Measurements from ENCODE around the gene CNNM3.
"Not testable (repeated sequence)": the region's sequence is repeated elsewhere in the genome, so short reads cannot be mapped to it uniquely, and the experiment has no call there.

Gene CNNM3

GRCh38 chr2:96801786-96802595, 14.1 kb upstream of the CNNM3 start:
- no peak overlapping the region for H2AFZ ChIP-seq (ENCODE audit: low read depth, low read length)
- peaks cover 4% of the 10 kb centered on the region for H3K36me3 ChIP-seq (replicated peaks; ENCODE audit: low read depth, low read length)
- no peaks in the 10 kb centered on the region for H3K27me3 ChIP-seq (ENCODE audit: low read depth, low read length)
- TF ChIP-seq EZH2phosphoT487 (IDR thresholded peaks at IDR 0.05; ENCODE audit: low read depth) (no peak), CTCF (IDR thresholded peaks at IDR 0.05; ENCODE audit: low read depth, low read length) (no peak)
- H3K27ac ChIP-seq (ENCODE audit: low read length) = no peak overlapping the region
- H3K9me3 ChIP-seq (ENCODE audit: insufficient read depth, low read length) = no peaks in the 10 kb centered on the region
- no peaks in the 10 kb centered on the region for H4K20me1 ChIP-seq (ENCODE audit: insufficient read depth, low read length)
- no peaks in the 10 kb centered on the region for H3K79me2 ChIP-seq (ENCODE audit: low read length)
- H3K4me3 ChIP-seq (ENCODE audit: low read length) = no peak overlapping the region
- no peak overlapping the region for H3K4me2 ChIP-seq (ENCODE audit: low read length)
- no peak overlapping the region for H3K9ac ChIP-seq (ENCODE audit: low read length)
- peaks cover 7% of the 10 kb centered on the region; the same call in 1 of the 2 replicates for H3K4me1 ChIP-seq (ENCODE audit: low read length)

DNA sequence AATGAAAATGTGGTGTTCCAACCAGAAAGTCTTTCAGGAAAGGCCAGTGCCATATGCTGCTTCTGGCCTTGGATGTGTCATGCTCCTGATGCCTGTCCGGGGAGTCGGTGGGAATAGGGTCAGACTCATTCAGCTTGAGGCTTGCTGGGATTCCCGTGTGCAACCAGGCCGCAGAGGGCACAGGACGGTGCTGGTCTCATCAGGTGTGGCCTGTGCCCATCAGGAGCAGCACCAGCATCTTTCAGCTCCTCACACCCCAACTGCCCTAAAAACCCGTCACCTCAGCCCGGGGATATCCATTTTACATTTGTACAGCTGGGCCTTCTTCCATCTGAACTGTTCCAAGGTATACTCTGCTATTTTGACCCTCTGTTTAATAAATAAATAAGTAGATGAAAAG, 13.3 kb upstream of the CNNM3 start:
- Histone ChIP-seq H3K4me3 (ENCODE audit: low read length) (no peak overlapping the region), H3K79me2 (ENCODE audit: low read length) (no peaks in the 10 kb centered on the region), H3K27ac (ENCODE audit: low read length) (no peak overlapping the region), H3K9ac (ENCODE audit: low read length) (no peak overlapping the region), H3K4me1 (ENCODE audit: low read length) (peaks cover 7% of the 10 kb centered on the region; the same call in 1 of the 2 replicates), H3K27me3 (ENCODE audit: low read depth, low read length) (no peaks in the 10 kb centered on the region), H3K4me2 (ENCODE audit: low read length) (no peak overlapping the region), H2AFZ (ENCODE audit: low read depth, low read length) (no peak overlapping the region), H4K20me1 (ENCODE audit: insufficient read depth, low read length) (no peaks in the 10 kb centered on the region), H3K9me3 (ENCODE audit: insufficient read depth, low read length) (no peaks in the 10 kb centered on the region), H3K36me3 (replicated peaks; ENCODE audit: low read depth, low read length) (peaks cover 4% of the 10 kb centered on the region)
- TF ChIP-seq EZH2phosphoT487 (IDR thresholded peaks at IDR 0.05; ENCODE audit: low read depth) (no peak), CTCF (IDR thresholded peaks at IDR 0.05; ENCODE audit: low read depth, low read length) (no peak)

DNA sequence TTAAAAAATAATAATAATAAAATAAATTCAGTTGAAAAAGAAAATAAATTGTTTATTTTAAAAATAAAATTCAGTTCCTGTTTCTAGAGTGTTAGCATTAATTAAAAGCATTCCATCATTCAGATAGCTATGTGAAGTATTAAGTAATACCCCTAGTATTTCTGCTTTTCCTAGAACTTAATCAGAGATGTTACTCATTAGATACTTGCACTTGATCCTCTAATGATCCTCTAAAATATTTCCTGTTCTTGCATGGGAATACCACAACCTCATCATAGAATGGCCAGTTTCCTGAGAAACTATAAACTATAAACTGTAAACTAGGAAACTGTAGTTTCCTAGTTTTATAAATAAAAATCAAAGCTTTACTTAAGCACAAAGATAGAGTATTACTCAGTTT, 11.1 kb upstream of the CNNM3 start:
- no peaks in the 10 kb centered on the region for H3K27me3 ChIP-seq (ENCODE audit: low read depth, low read length)
- H3K9ac ChIP-seq (ENCODE audit: low read length) = no peak overlapping the region
- no peak overlapping the region for H2AFZ ChIP-seq (ENCODE audit: low read depth, low read length)
- no peak overlapping the region for H3K4me3 ChIP-seq (ENCODE audit: low read length)
- H3K9me3 ChIP-seq (ENCODE audit: insufficient read depth, low read length) = no peaks in the 10 kb centered on the region
- H3K4me1 ChIP-seq (ENCODE audit: low read length) = peaks cover 7% of the 10 kb centered on the region; the same call in 1 of the 2 replicates
- H3K4me2 ChIP-seq (ENCODE audit: low read length) = no peak overlapping the region
- no peak overlapping the region for H3K27ac ChIP-seq (ENCODE audit: low read length)
- no peaks in the 10 kb centered on the region for H4K20me1 ChIP-seq (ENCODE audit: insufficient read depth, low read length)
- peaks cover 4% of the 10 kb centered on the region for H3K36me3 ChIP-seq (replicated peaks; ENCODE audit: low read depth, low read length)
- TF ChIP-seq CTCF (IDR thresholded peaks at IDR 0.05; ENCODE audit: low read depth, low read length) (no peak), EZH2phosphoT487 (IDR thresholded peaks at IDR 0.05; ENCODE audit: low read depth) (no peak)
- no peaks in the 10 kb centered on the region for H3K79me2 ChIP-seq (ENCODE audit: low read length)

GRCh38 chr2:96805946-96806345, 10.1 kb upstream of the CNNM3 start:
- H3K4me2 ChIP-seq (ENCODE audit: low read length); H3K9me3 ChIP-seq (ENCODE audit: insufficient read depth, low read length); H4K20me1 ChIP-seq (ENCODE audit: insufficient read depth, low read length); H3K4me1 ChIP-seq (ENCODE audit: low read length); H3K36me3 ChIP-seq (replicated peaks; ENCODE audit: low read depth, low read length); H3K9ac ChIP-seq (ENCODE audit: low read length); H2AFZ ChIP-seq (ENCODE audit: low read depth, low read length); H3K27ac ChIP-seq (ENCODE audit: low read length); H3K4me3 ChIP-seq (ENCODE audit: low read length); H3K27me3 ChIP-seq (ENCODE audit: low read depth, low read length); H3K79me2 ChIP-seq (ENCODE audit: low read length): not testable (repeated sequence)
